ENCODE results near the gene CASTOR2. TPM values are rescaled to one million over a fixed set of nuclear protein-coding genes. Genes with fewer than 3 reads are reported as not detected.
"Not testable (repeated sequence)": the region's sequence is repeated elsewhere in the genome, so short reads cannot be mapped to it uniquely, and the experiment has no call there.

The CASTOR2 gene
- total RNA-seq, 1 donor from 2014 or later: 5.7 TPM

- H3K27me3 Mint-ChIP-seq (ENCODE audit: low read depth): no peaks in the 10 kb centered on the region
- DNase-seq (ENCODE audit: low spot score): no peak
- peaks cover 42% of the 10 kb centered on the region for H3K36me3 Mint-ChIP-seq (ENCODE audit: low read depth)
- H3K4me1 Mint-ChIP-seq (ENCODE audit: low read depth): no peaks in the 10 kb centered on the region
- no peak overlapping the region for H3K4me3 Mint-ChIP-seq (ENCODE audit: low read depth)
- no peaks in the 10 kb centered on the region for H3K9me3 Mint-ChIP-seq
- intact Hi-C loops (cut with micrococcal nuclease): no loop called here
- no peak overlapping the region for H3K27ac Mint-ChIP-seq
These were observed 81.4 kb downstream of the CASTOR2 start for GRCh38 chr7:75045881-75046280.

DNA sequence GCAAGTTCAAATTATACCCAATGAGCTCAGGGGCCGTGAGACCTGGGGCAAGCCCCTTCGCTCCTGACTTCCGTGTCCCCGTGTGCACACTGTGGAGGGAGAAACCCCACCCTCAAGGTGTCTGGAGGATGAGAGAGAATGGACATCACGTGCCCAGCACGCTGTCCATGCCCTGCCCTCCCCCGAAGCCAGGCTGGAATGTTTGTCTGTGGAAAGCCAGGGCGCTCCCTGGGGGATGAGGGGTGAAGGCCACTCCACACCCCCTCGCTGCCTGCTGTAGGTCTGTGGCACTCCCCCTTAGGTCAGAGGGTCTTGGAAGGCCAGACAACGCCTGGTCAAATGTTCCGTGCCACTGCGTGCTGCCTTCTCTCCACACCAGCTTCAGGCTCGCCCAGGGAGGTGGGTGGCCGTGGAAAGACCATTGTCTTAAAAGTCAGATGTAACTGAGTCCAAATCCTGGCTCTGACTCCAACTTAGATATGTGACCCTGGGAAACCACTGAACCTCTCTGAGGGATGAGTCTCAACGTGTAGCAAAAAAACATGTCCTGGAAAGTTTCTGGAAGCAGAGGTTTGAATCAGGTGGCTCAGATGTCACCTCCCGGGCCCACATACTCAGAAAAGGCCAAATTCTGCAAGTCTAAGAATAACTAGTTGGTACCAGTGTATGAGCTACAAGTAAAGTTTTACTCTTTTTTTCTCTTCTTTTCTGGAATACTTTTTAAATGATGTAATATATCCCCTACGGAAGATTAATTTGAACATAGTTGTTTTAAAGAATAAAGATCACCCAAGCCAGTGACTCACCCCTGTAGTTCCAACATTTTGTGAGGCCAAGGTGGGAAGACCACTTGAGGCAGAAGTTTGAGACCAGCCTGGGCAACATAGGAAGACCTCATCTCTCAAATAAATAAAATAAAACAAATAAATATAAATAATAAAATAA is 84.2 kb downstream of the CASTOR2 start:
- DNase-seq (ENCODE audit: low spot score): no peak
- Mint-ChIP-seq H3K27me3 (ENCODE audit: low read depth) (no peaks in the 10 kb centered on the region), H3K4me3 (ENCODE audit: low read depth) (no peak overlapping the region), H3K27ac (no peak overlapping the region), H3K9me3 (no peaks in the 10 kb centered on the region), H3K4me1 (ENCODE audit: low read depth) (no peaks in the 10 kb centered on the region), H3K36me3 (ENCODE audit: low read depth) (peaks cover 48% of the 10 kb centered on the region)
- intact Hi-C loops (cut with micrococcal nuclease): no loop called here

DNA sequence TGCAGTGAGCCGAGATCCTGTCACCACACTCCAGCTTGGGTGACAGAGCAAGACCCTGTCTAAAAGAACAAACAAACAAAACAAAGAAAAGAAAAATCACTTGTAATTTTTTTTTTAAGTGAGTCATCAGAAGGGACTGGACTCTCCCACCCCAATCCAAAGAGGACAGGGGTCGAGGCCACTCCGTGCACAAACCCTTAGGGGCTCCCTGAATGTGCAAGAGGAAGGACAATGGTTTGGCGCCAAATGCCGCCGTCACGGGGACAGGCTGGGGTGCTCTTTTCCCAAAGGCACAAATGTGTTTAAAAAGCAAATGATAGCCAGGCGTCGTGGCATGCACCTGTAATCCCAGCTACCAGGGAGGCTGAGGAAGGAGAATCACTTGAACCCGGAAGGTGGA is 85.3 kb downstream of the CASTOR2 start:
- Mint-ChIP-seq H3K4me3 (ENCODE audit: low read depth) (no peak overlapping the region), H3K9me3 (no peaks in the 10 kb centered on the region), H3K36me3 (ENCODE audit: low read depth) (peaks cover 52% of the 10 kb centered on the region), H3K4me1 (ENCODE audit: low read depth) (no peaks in the 10 kb centered on the region), H3K27me3 (ENCODE audit: low read depth) (no peaks in the 10 kb centered on the region), H3K27ac (no peak overlapping the region)
- DNase-seq (ENCODE audit: low spot score): no peak
- intact Hi-C loops (cut with micrococcal nuclease): no loop called here

DNA sequence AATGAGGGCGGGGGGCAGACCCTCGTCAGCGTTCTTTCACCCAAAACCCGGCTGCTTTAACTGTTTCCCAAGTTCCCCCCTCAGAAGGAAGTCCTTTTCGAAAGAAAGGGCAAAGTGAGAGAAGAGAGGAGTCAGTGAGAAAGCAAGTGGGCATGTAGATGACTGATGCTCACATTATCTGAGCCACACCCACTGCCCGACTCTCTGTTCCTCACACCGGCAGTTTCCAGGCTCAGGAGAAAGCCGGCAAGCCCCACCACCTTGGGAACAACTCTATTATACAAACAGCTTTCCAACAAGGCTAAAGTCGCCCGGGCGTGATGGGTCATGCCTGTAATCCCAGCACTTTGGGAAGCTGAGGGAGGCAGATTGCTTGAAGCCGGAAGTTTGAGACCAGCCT is 86.0 kb downstream of the CASTOR2 start:
- no peak for DNase-seq (ENCODE audit: low spot score)
- intact Hi-C loops (cut with micrococcal nuclease): no loop called here
- Mint-ChIP-seq H3K4me1 (ENCODE audit: low read depth) (no peaks in the 10 kb centered on the region), H3K27ac (no peak overlapping the region), H3K27me3 (ENCODE audit: low read depth) (no peaks in the 10 kb centered on the region), H3K36me3 (ENCODE audit: low read depth) (peaks cover 59% of the 10 kb centered on the region), H3K4me3 (ENCODE audit: low read depth) (no peak overlapping the region), H3K9me3 (no peaks in the 10 kb centered on the region)

GRCh38 chr7:75054744-75055143 is 90.2 kb downstream of the CASTOR2 start:
- Mint-ChIP-seq H3K4me1 (ENCODE audit: low read depth) (no peaks in the 10 kb centered on the region), H3K27ac (no peak overlapping the region), H3K9me3 (no peaks in the 10 kb centered on the region), H3K27me3 (ENCODE audit: low read depth) (no peaks in the 10 kb centered on the region), H3K36me3 (ENCODE audit: low read depth) (peaks cover 68% of the 10 kb centered on the region), H3K4me3 (ENCODE audit: low read depth) (no peak overlapping the region)
- intact Hi-C loops (cut with micrococcal nuclease): no loop called here
- DNase-seq (ENCODE audit: low spot score): no peak

- no peak for DNase-seq (ENCODE audit: low spot score)
- H3K9me3 Mint-ChIP-seq: no peaks in the 10 kb centered on the region
- no peaks in the 10 kb centered on the region for H3K27me3 Mint-ChIP-seq (ENCODE audit: low read depth)
- no peak overlapping the region for H3K27ac Mint-ChIP-seq
- no peaks in the 10 kb centered on the region for H3K4me1 Mint-ChIP-seq (ENCODE audit: low read depth)
- no peak overlapping the region for H3K4me3 Mint-ChIP-seq (ENCODE audit: low read depth)
- H3K36me3 Mint-ChIP-seq (ENCODE audit: low read depth): peaks cover 66% of the 10 kb centered on the region
- intact Hi-C loops (cut with micrococcal nuclease): no loop called here
These were observed 90.7 kb downstream of the CASTOR2 start for GRCh38 chr7:75055155-75055554.

DNA sequence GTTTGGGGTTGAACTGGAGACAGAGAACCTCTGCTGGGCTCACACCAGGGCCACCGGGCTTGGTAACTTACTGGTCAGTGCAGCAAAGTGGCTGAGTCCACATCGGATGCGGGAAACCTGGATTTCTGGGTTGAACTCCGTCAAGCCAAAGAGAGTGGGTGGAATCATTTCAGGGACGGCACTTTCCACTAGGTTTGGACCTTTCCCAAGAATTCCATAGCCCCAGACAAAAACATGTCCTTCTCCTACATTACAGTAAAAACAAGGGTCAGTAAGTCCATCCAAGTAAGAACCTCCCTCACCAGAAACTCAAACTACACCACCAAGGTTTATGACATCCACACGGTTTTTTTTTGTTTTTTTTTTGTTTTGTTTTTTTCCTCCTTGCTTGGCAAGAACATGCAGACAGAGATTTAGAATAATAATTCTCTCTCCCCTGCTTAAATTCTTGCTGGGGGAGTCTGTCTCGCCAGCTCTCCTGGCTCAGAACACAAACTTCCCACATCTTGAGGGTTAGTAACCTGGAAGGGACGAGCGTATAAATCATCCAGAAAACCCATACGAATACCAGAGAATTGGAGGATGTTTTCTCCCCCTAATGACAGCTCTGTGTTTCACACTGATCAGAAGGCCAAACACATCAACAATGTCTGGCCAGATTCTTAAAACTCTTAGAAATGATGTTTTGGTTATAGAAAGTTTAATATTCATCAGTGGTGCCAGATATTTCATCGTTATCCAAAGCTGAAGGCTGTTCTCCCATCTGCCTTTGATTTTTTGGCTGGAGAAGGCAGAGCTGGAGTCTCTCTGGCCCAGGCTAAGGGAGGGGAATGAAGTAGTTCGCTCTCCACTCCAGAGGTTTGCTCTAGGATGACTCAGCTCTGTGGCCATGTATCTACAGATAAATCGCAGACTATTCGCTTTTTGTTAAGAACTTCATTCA is 91.6 kb downstream of the CASTOR2 start:
- peaks cover 65% of the 10 kb centered on the region for H3K36me3 Mint-ChIP-seq (ENCODE audit: low read depth)
- no peaks in the 10 kb centered on the region for H3K27me3 Mint-ChIP-seq (ENCODE audit: low read depth)
- H3K9me3 Mint-ChIP-seq: no peaks in the 10 kb centered on the region
- H3K4me1 Mint-ChIP-seq (ENCODE audit: low read depth): no peaks in the 10 kb centered on the region
- H3K4me3 Mint-ChIP-seq (ENCODE audit: low read depth): no peak overlapping the region
- intact Hi-C loops (cut with micrococcal nuclease): no loop called here
- H3K27ac Mint-ChIP-seq: no peak overlapping the region
- no peak for DNase-seq (ENCODE audit: low spot score)

DNA sequence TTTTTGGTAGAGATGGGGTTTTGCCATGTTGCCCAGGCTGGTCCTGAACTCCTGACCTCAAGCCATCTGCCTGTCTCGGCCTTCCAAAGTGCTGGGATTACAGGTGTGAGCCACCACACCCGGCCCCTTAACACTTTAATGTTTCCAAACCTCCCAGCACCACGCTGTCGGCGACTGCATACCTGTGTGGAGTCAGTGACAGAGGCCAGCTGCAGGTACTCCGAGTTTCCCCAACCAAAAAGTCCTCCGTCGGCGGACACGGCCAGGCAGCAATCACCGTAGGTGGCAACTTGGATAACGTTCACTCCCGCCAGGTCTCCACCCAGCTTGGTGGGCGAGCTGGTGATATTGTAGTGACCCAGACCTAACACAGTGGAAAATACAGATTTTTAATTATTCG is 93.9 kb downstream of the CASTOR2 start:
- DNase-seq (ENCODE audit: low spot score): no peak
- Mint-ChIP-seq H3K4me1 (ENCODE audit: low read depth) (no peaks in the 10 kb centered on the region), H3K27ac (no peak overlapping the region), H3K9me3 (no peaks in the 10 kb centered on the region), H3K36me3 (ENCODE audit: low read depth) (peaks cover 64% of the 10 kb centered on the region), H3K27me3 (ENCODE audit: low read depth) (no peaks in the 10 kb centered on the region), H3K4me3 (ENCODE audit: low read depth) (no peak overlapping the region)
- intact Hi-C loops (cut with micrococcal nuclease): no loop called here

- intact Hi-C loops (cut with micrococcal nuclease): no loop called here
These were observed 99.8 kb downstream of the CASTOR2 start for GRCh38 chr7:75064291-75064690.

DNA sequence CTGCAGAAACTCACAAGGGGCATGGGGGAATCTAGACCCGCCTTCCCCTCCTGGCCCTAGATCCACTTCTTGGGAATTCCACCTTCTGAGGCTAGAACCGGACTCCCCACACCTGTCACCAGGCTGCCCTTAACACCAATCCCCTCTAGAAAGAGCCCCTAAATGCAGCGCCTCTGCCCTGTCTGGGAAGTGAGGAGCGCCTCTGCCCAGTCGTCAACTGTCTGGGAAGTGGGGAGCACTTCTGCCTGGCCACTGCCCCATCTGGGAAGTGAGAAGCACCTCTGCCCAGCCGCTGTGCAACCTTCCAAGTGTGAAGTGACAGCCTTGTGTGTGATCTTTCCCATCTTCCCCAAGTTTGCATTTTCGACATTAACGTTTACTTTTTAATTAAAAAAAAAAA is 100.3 kb downstream of the CASTOR2 start:
- Mint-ChIP-seq H3K27ac (no peak overlapping the region), H3K4me3 (ENCODE audit: low read depth) (no peak overlapping the region), H3K36me3 (ENCODE audit: low read depth) (peaks cover 49% of the 10 kb centered on the region), H3K9me3 (no peaks in the 10 kb centered on the region), H3K4me1 (ENCODE audit: low read depth) (no peaks in the 10 kb centered on the region), H3K27me3 (ENCODE audit: low read depth) (no peaks in the 10 kb centered on the region)
- DNase-seq (ENCODE audit: low spot score): no peak
- intact Hi-C loops (cut with micrococcal nuclease): no loop called here

More at GRCh38 chr7:75064291-75064690, 99.8 kb downstream of the CASTOR2 start:
- Mint-ChIP-seq H3K4me3 (ENCODE audit: low read depth) (no peak overlapping the region), H3K4me1 (ENCODE audit: low read depth) (no peaks in the 10 kb centered on the region), H3K9me3 (no peaks in the 10 kb centered on the region), H3K27ac (no peak overlapping the region), H3K27me3 (ENCODE audit: low read depth) (no peaks in the 10 kb centered on the region), H3K36me3 (ENCODE audit: low read depth) (peaks cover 44% of the 10 kb centered on the region)
- no peak for DNase-seq (ENCODE audit: low spot score)

DNA sequence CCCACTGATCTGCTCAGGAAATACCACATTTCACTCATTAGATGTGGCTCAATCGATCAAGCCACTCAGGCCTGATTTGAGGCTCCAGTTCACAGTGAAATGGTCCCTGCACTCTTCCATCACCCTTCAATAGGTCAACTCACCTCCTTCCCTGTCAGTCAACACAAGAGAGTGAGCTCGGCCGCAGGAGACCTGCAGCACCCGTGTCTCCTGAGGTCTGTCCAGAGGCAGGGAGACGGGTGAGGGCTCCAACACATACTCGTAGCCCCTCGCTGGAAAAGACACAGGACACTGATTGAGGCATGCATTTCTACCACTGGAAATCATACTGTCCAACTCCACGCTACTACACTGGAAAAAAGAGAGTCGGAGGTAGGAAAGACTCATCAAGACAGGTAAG is 102.0 kb downstream of the CASTOR2 start:
- Mint-ChIP-seq H3K27ac (no peak overlapping the region), H3K36me3 (ENCODE audit: low read depth) (peaks cover 54% of the 10 kb centered on the region), H3K9me3 (no peaks in the 10 kb centered on the region), H3K4me3 (ENCODE audit: low read depth) (no peak overlapping the region), H3K4me1 (ENCODE audit: low read depth) (peaks cover under 1% of the 10 kb centered on the region), H3K27me3 (ENCODE audit: low read depth) (no peaks in the 10 kb centered on the region)
- intact Hi-C loops (cut with micrococcal nuclease): no loop called here
- DNase-seq (ENCODE audit: low spot score): no peak

- intact Hi-C loops (cut with micrococcal nuclease): loop anchor here (5.0 kb wide), 1 partner anchor 569 kb away; no protein-coding TSS in a partner anchor
- Mint-ChIP-seq H3K4me3 (ENCODE audit: low read depth) (peak overlapping the region; percentile 98), H3K27me3 (ENCODE audit: low read depth) (no peaks in the 10 kb centered on the region), H3K27ac (peak overlapping the region; percentile 96), H3K4me1 (ENCODE audit: low read depth) (peaks cover 9% of the 10 kb centered on the region), H3K36me3 (ENCODE audit: low read depth) (peaks cover 26% of the 10 kb centered on the region), H3K9me3 (no peaks in the 10 kb centered on the region)
- DNase-seq (ENCODE audit: low spot score): no peak
These were observed 108.4 kb downstream of the CASTOR2 start for GRCh38 chr7:75072981-75073283.

GRCh38 chr7:75074262-75074641 is 109.7 kb downstream of the CASTOR2 start:
- not testable (repeated sequence) for H3K4me1 Mint-ChIP-seq (ENCODE audit: low read depth); DNase-seq (ENCODE audit: low spot score); H3K27me3 Mint-ChIP-seq (ENCODE audit: low read depth); H3K9me3 Mint-ChIP-seq
- peak overlapping the region; percentile 89 for H3K27ac Mint-ChIP-seq
- H3K36me3 Mint-ChIP-seq (ENCODE audit: low read depth): peaks cover 23% of the 10 kb centered on the region
- H3K4me3 Mint-ChIP-seq (ENCODE audit: low read depth): peak overlapping the region; percentile 90
- intact Hi-C loops (cut with micrococcal nuclease): loop anchor here (5.0 kb wide), 1 partner anchor 568 kb away; no protein-coding TSS in a partner anchor
